Astrocyte of the spinal cord (primary cell): ENCODE measurements around the gene FRMD4A.
A peak's percentile ranks its signal among the peaks of the same experiment; 100 is the strongest.
"Not testable (repeated sequence)": the region's sequence is repeated elsewhere in the genome, so short reads cannot be mapped to it uniquely, and the experiment has no call there.

Source experiments
- DNase-seq: peaks from one replicate; pipeline ENCODE4 v3.0.0; 2011; ENCODE audit warnings: low read depth, low spot score
- H3K4me3 ChIP-seq: 2 replicates; pipeline ENCODE4 v1.5.1; 2011; ENCODE audit warnings: low read depth, mild to moderate bottlenecking, low read length, moderate library complexity
- in situ Hi-C: cut with HindIII; loops from 2 replicates; pipeline ENCODE4 v1.10.0; 2017; ENCODE audit warnings: low sequenced_read_pairs
- TF ChIP-seq, protein P1 (sequence below): IDR thresholded peaks from 2 replicates; pipeline ENCODE4 v1.5.1; 2012; ENCODE audit warnings: low read depth, mild to moderate bottlenecking, low read length, inconsistent platforms

FRMD4A gene

DNA sequence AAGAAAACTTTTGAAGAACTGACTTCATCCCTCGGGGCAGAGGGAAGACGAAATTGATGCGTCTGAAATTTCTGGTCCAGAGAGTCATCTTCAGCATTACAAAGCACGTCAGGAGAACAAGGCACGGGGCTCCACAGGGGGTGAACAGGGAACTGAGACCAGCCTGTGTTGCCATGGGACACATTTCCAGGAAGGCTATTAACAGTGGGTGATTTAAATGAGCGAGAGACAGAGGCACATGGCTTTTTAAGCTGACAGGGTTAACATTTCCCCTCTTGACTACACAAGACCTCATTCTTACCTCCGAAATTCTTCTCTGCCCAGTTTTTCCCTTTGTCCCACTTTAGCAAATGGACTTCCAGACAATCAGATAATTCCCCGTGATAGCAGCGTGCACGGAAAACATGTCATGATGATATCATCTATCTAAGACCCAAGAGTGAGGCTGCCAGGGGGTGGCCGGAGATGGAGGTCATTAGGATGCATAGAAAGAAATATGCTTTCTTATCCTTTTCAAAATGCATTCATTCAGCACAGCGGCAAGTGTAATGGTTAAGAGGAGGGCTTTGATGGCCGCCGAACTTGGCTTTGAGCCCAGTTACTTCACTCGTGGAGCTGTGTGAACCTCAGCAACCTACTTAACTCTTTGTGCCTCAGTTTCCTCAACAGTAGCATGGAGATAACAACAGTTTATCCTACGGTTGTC, 496.0 kb downstream of the FRMD4A start:
- H3K4me3 ChIP-seq = no peak overlapping the region
- DNase-seq = peak; percentile 78
- in situ Hi-C loops = no loop called here
- TF ChIP-seq, protein P1, sequence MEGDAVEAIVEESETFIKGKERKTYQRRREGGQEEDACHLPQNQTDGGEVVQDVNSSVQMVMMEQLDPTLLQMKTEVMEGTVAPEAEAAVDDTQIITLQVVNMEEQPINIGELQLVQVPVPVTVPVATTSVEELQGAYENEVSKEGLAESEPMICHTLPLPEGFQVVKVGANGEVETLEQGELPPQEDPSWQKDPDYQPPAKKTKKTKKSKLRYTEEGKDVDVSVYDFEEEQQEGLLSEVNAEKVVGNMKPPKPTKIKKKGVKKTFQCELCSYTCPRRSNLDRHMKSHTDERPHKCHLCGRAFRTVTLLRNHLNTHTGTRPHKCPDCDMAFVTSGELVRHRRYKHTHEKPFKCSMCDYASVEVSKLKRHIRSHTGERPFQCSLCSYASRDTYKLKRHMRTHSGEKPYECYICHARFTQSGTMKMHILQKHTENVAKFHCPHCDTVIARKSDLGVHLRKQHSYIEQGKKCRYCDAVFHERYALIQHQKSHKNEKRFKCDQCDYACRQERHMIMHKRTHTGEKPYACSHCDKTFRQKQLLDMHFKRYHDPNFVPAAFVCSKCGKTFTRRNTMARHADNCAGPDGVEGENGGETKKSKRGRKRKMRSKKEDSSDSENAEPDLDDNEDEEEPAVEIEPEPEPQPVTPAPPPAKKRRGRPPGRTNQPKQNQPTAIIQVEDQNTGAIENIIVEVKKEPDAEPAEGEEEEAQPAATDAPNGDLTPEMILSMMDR = no peak

- TF ChIP-seq, protein P1 = no peak
- in situ Hi-C loops = no loop called here
- DNase-seq = peak; percentile 47
- no peak overlapping the region for H3K4me3 ChIP-seq
Measured at GRCh38 chr10:13831711-13832141, 499.0 kb downstream of the FRMD4A start.

DNA sequence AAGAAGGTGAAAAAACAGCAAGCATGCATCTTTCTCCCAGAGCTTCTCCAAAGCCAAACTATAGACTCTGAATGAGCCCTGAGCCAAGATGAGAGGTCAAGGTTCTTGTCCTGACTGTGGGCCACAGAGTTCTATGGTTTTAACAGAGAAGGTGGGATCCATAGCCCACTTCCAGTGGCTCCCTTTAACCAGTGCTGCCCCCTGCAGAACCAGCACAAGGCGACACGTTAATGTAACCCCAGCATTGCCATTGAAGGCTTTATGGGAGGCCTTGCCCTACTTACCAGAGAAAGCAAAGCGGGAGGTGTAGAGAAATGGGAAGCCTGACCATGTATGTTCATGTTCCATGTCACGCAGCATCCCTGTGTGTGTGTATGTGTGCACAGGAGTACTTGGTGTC, 500.3 kb downstream of the FRMD4A start:
- TF ChIP-seq, protein P1 = no peak
- in situ Hi-C loops = no loop called here
- DNase-seq = no peak
- no peak overlapping the region for H3K4me3 ChIP-seq

DNA sequence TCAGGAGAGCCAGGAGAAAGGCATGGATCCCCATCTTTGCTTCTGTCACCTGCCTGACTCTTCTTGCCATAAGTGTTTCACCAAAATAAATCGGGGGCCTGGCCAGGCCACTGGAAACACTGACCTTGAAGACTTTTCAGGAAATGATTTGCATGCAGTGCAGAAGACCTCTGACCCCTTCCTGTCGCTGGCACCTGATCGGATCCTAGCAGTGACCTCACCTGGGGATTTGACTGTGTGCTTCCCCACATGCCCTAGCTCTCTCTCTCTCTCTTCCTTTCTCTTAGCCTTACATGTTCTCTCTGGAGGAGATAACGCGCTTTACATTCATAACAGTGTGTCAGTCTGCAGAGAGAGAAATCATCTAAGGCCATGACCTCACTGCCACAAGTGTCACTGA, 500.9 kb downstream of the FRMD4A start:
- DNase-seq = no peak
- TF ChIP-seq, protein P1 = no peak
- in situ Hi-C loops = no loop called here
- no peak overlapping the region for H3K4me3 ChIP-seq

DNA sequence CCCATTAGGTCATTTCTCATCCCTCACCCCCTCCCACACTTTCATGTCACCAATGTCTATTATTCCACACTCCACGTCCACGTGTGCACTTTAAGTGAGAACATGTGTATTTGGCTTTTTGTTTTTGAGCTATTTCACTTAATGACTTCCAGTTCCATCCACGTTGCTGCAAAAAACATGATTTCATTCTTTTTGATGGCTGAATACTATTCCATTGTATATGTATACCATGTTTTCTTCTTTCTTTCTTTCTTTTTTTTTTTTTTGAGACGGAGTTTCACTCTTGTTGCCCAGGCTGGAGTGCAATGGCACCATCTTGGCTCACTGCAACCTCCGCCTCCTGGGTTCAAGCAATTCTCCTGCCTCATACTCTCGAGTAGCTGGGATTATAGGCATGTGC, 502.4 kb downstream of the FRMD4A start:
- DNase-seq, H3K4me3 ChIP-seq, in situ Hi-C loops: not testable (repeated sequence)

GRCh38 chr10:13827076-13827797, 503.5 kb downstream of the FRMD4A start:
- DNase-seq = peak; percentile 49
- peak overlapping the region; percentile 12 for H3K4me3 ChIP-seq
- TF ChIP-seq, protein P1 = no peak
- in situ Hi-C loops = no loop called here
